ENCODE data around the gene ARFIP1. TPM values are rescaled to one million over a fixed set of nuclear protein-coding genes. Genes with fewer than 3 reads are reported as not detected.
"Not testable (repeated sequence)": the region's sequence is repeated elsewhere in the genome, so short reads cannot be mapped to it uniquely, and the experiment has no call there.

ARFIP1 gene
- total and polyA plus RNA-seq, 12 donors, result 7.4 to 18.7 (median 14.9) TPM

DNA sequence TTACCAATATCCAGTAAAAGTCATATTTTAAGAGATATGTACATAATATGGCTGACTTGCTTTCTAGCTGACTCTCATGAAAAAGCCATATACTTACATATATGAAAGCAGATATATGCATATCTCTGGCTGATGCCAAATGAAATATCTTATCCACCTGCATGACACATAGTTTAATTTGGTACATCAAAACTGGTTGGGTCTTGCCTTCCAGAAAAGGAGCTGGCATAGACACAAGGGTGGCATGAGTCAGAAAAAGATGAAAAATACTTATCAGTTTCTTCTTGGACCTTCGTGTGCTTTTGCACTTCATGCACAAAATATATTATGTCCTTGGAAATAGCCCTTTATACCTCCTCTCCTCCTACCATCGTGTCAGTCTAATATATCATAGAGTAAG is 32.3 kb upstream of the ARFIP1 start:
- intact Hi-C loops (cut with DNase I), result no loop called here

DNA sequence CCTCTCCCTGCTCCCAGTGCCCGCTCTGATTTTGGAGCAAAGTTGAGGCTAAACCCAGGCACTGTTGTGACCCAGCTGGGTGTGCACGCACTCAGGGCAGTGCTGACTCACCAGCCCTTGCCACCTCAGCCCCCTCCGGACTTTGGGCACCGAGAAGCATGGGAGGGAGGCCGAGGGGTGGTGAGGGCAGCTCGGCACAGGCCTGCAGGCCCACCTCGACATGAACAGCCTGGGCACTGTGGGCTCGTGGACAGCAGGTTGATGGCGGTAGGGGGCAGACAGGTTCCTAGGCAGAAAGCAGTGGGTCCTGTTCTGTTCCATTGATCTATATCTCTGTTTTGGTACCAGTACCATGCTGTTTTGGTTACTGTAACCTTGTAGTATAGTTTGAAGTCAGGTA is 31.1 kb upstream of the ARFIP1 start:
- Histone ChIP-seq H3K36me3 (no peaks in the 10 kb centered on the region), H3K27me3 (no peaks in the 10 kb centered on the region), H3K27ac (no peak overlapping the region), H3K9me3 (peaks cover 0 to 17% (median 0%) of the 10 kb centered on the region in 11 donors), H3K4me3 (no peak overlapping the region), H3K4me1 (no peaks in the 10 kb centered on the region)
- DNase-seq, result no peak
- ATAC-seq, result no peak
- 94 to 95% methylated on average over 9 of the region's 9 CpGs for WGBS, 2 donors
- TF ChIP-seq, protein P1, sequence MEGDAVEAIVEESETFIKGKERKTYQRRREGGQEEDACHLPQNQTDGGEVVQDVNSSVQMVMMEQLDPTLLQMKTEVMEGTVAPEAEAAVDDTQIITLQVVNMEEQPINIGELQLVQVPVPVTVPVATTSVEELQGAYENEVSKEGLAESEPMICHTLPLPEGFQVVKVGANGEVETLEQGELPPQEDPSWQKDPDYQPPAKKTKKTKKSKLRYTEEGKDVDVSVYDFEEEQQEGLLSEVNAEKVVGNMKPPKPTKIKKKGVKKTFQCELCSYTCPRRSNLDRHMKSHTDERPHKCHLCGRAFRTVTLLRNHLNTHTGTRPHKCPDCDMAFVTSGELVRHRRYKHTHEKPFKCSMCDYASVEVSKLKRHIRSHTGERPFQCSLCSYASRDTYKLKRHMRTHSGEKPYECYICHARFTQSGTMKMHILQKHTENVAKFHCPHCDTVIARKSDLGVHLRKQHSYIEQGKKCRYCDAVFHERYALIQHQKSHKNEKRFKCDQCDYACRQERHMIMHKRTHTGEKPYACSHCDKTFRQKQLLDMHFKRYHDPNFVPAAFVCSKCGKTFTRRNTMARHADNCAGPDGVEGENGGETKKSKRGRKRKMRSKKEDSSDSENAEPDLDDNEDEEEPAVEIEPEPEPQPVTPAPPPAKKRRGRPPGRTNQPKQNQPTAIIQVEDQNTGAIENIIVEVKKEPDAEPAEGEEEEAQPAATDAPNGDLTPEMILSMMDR (IDR thresholded peaks at IDR 0.05), result no peak
- intact Hi-C loops (cut with DNase I), result no loop called here

More for the DNA sequence above, 32.3 kb upstream of the ARFIP1 start:
- 56 to 70% methylated on average over 2 of the region's 2 CpGs for WGBS, 2 donors
- ATAC-seq, result no peak
- Histone ChIP-seq H3K27ac (no peak overlapping the region), H3K4me1 (no peaks in the 10 kb centered on the region), H3K27me3 (no peaks in the 10 kb centered on the region), H3K36me3 (no peaks in the 10 kb centered on the region), H3K9me3 (peaks cover 0 to 13% (median 0%) of the 10 kb centered on the region in 11 donors), H3K4me3 (no peak overlapping the region)
- TF ChIP-seq, protein P1 (IDR thresholded peaks at IDR 0.05), result no peak
- DNase-seq, result no peak

DNA sequence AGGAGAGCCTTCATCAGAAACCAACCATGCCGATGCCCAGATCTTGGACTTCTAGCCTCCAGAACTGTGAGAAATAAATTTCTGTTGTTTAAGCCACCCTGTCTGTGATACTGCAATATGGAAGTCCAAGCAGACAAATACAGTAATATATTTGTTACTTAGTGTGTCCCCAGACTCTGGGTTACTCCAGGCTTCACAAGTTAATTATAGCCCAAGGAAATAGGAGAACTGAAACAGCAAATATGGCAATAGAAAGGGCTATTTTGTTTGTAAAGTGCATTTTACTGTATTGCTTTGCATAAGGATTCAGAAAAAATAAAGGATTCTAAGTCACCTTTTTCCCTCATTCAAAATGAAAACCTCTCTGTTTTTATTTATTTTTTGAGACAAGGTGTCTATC is 16.0 kb upstream of the ARFIP1 start:
- Histone ChIP-seq H3K4me3 (no peak overlapping the region), H3K36me3 (no peaks in the 10 kb centered on the region), H3K27me3 (no peaks in the 10 kb centered on the region), H3K27ac (no peak overlapping the region), H3K4me1 (no peaks in the 10 kb centered on the region), H3K9me3 (no peaks in the 10 kb centered on the region)
- DNase-seq (no peak), ATAC-seq (no peak)
- 87 to 90% methylated on average over 1 of the region's 1 CpG for WGBS, 2 donors
- intact Hi-C loops (cut with DNase I), result no loop called here
- TF ChIP-seq, protein P1 (IDR thresholded peaks at IDR 0.05), result no peak

DNA sequence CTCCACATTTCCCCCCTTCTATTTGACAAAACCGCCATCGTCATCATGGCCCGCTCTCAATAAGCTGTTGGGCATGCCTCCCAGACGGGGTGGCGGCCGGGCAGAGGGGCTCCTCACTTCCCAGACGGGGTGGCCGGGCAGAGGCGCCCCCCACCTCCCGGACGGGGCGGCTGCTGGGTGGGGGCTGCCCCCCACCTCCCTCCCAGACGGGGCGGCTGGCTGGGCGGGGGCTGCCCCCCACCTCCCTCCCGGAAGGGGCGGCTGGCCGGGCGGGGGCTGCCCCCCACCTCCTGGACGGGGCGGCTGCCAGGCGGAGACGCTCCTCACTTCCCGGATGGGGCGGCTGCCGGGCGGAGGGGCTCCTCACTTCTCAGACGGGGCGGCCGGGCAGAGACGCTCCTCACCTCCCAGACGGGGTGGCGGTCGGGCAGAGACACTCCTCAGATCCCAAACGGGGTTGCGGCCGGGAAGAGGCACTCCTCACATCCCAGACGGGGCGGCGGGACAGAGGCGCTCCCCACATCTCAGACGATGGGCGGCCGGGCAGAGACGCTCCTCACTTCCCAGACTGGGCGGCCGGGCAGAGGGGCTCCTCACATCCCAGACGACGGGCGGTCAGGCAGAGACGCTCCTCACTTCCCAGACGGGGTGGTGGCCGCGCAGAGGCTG is 14.6 kb upstream of the ARFIP1 start:
- WGBS, 2 donors, result 91 to 95% methylated on average over 46 to 54 of the region's 54 CpGs

More for the DNA sequence above, 14.6 kb upstream of the ARFIP1 start:
- DNase-seq; H3K36me3 ChIP-seq; H3K27me3 ChIP-seq; H3K4me1 ChIP-seq; H3K4me3 ChIP-seq; H3K27ac ChIP-seq; intact Hi-C loops (cut with DNase I); ATAC-seq; H3K9me3 ChIP-seq: not testable (repeated sequence)

Measured in heart right ventricle (tissue), 16 donors.